IMR-90 (cell line): ENCODE measurements around the gene IL1RAPL1. TPM values are rescaled to one million over a fixed set of nuclear protein-coding genes. Genes with fewer than 3 reads are reported as not detected.

ENCODE experiments used
- ATAC-seq: fragments of 200-7000 bp; cut with Tn5 transposase; 2 replicates; pipeline ENCODE4 v1.9.1; 2020; ENCODE audit warnings: low read depth, mild to moderate bottlenecking, moderate library complexity
- BruUV-seq: library from RNA; stranded (reverse); fragments of 400-500 nt; replicated peaks from 2 replicates; lab custom pipeline; 2021; lab: Mats Ljungman, UMichigan
- CTCF ChIA-PET: fragments of 300-600 bp; formaldehyde crosslinking; extraction: SDS; loops from one replicate; lab custom pipeline; 2021; ENCODE audit warnings: antibody characterized with exemption; lab: Yijun Ruan, JAX
- POLR2A ChIA-PET: fragments of 300-600 bp; sonication (Branson Sonifier 250); formaldehyde crosslinking; loops from one replicate; lab custom pipeline; 2022; ENCODE audit warnings: antibody characterized with exemption; ENCODE audit not compliant: unreplicated experiment; lab: Charles Lee
- DNase-seq: peaks from one replicate; pipeline ENCODE4 v3.0.0; 2013
- H2AFZ ChIP-seq: replicated peaks from 2 replicates; pipeline ENCODE3; 2013; ENCODE audit warnings: low read length, mild to moderate bottlenecking; ENCODE audit not compliant: poor library complexity
- H2AK5ac ChIP-seq: 2 replicates; pipeline ENCODE4 v1.6.1; 2013; ENCODE audit warnings: low read depth, low read length, inconsistent platforms
- H2AK9ac ChIP-seq: replicated peaks from 2 replicates; pipeline ENCODE3; 2013; ENCODE audit warnings: mild to moderate bottlenecking, low read depth, low read length, moderate library complexity; ENCODE audit not compliant: poor library complexity
- H2BK120ac ChIP-seq: 2 replicates; pipeline ENCODE4 v1.6.1; 2013; ENCODE audit warnings: low read depth, low read length, inconsistent platforms
- H2BK15ac ChIP-seq: 3 replicates; pipeline ENCODE4 v1.6.1; 2013; ENCODE audit warnings: low read depth, low read length, inconsistent platforms
- H2BK20ac ChIP-seq: 2 replicates; pipeline ENCODE4 v1.6.1; 2013; ENCODE audit warnings: low read depth, mild to moderate bottlenecking, inconsistent platforms, low read length, moderate library complexity
- H2BK5ac ChIP-seq: 2 replicates; pipeline ENCODE4 v1.6.1; 2013; ENCODE audit warnings: mild to moderate bottlenecking, low read depth, low read length, inconsistent platforms; ENCODE audit not compliant: poor library complexity, severe bottlenecking
- H3K14ac ChIP-seq: replicated peaks from 2 replicates; pipeline ENCODE4 v1.6.1; 2013; ENCODE audit warnings: low read depth, low read length, inconsistent platforms
- H3K18ac ChIP-seq: 2 replicates; pipeline ENCODE4 v1.6.1; 2013; ENCODE audit warnings: low read depth, low read length, control low read depth
- H3K23ac ChIP-seq: 2 replicates; pipeline ENCODE4 v1.6.1; 2013; ENCODE audit warnings: low read depth, low read length, inconsistent platforms
- H3K27ac ChIP-seq: 2 replicates; pipeline ENCODE4 v1.5.1; 2013; ENCODE audit warnings: mild to moderate bottlenecking, control low read depth, low read length; ENCODE audit not compliant: insufficient read depth
- H3K27me3 ChIP-seq: 2 replicates; pipeline ENCODE4 v1.6.1; 2013; ENCODE audit warnings: low read length; ENCODE audit not compliant: control insufficient read depth, insufficient read depth
- H3K36me3 ChIP-seq: 2 replicates; pipeline ENCODE4 v1.6.1; 2013; ENCODE audit warnings: low read length, mixed read lengths; ENCODE audit not compliant: control insufficient read depth, insufficient read depth
- H3K4ac ChIP-seq: 2 replicates; pipeline ENCODE4 v1.6.1; 2013; ENCODE audit warnings: low read depth, low read length, inconsistent platforms
- H3K4me1 ChIP-seq: 2 replicates; pipeline ENCODE4 v1.6.1; 2013; ENCODE audit warnings: low read length, mixed read lengths; ENCODE audit not compliant: control insufficient read depth, insufficient read depth
- H3K4me2 ChIP-seq: 2 replicates; pipeline ENCODE4 v1.6.1; 2013; ENCODE audit warnings: low read depth, mild to moderate bottlenecking, control low read depth, low read length, moderate library complexity
- H3K4me3 ChIP-seq: 2 replicates; pipeline ENCODE4 v1.5.1; 2013; ENCODE audit warnings: low read depth, mild to moderate bottlenecking, control low read depth, low read length, moderate library complexity; ENCODE audit not compliant: insufficient read depth
- H3K56ac ChIP-seq: 2 replicates; pipeline ENCODE4 v1.6.1; 2013; ENCODE audit warnings: low read length, inconsistent platforms; ENCODE audit not compliant: insufficient read depth; ENCODE audit errors: extremely low read depth
- H3K79me1 ChIP-seq, 2 experiments: 2 replicates each; pipeline ENCODE4 v1.6.1; 2013; ENCODE audit warnings: low read length in 2 of 2, inconsistent platforms in 1 of 2, low read depth in 1 of 2
- H3K9ac ChIP-seq: 2 replicates; pipeline ENCODE4 v1.6.1; 2013; ENCODE audit warnings: low read depth, low read length, control low read depth
- H3K9me1 ChIP-seq: 2 replicates; pipeline ENCODE4 v1.6.1; 2013; ENCODE audit warnings: low read length, inconsistent platforms; ENCODE audit not compliant: insufficient read depth
- H3K9me3 ChIP-seq: 2 replicates; pipeline ENCODE4 v1.6.1; 2013; ENCODE audit warnings: low read length; ENCODE audit not compliant: control insufficient read depth, insufficient read depth
- H4K20me1 ChIP-seq: 2 replicates; pipeline ENCODE4 v1.6.1; 2013; ENCODE audit warnings: low read length, inconsistent platforms; ENCODE audit not compliant: insufficient read depth
- H4K5ac ChIP-seq: 2 replicates; pipeline ENCODE4 v1.6.1; 2013; ENCODE audit warnings: mild to moderate bottlenecking, low read depth, low read length, control low read depth
- H4K8ac ChIP-seq, 2 experiments: 2 replicates each; pipeline ENCODE4 v1.6.1; 2013; ENCODE audit warnings: low read depth in 2 of 2, low read length in 2 of 2, control low read depth in 1 of 2, inconsistent platforms in 1 of 2
- H4K91ac ChIP-seq: 2 replicates; pipeline ENCODE4 v1.6.1; 2013; ENCODE audit warnings: low read depth, low read length, inconsistent platforms; ENCODE audit not compliant: insufficient read depth
- BHLHE40 ChIP-seq: fragments of 150-350 bp; IDR thresholded peaks from 2 replicates; pipeline ENCODE4 v1.6.1; 2016; ENCODE audit warnings: mild to moderate bottlenecking, low read depth, low read length
- CEBPB ChIP-seq: IDR thresholded peaks from 2 replicates; pipeline ENCODE4 v1.6.1; 2012; ENCODE audit warnings: low read depth, low read length, improper control_type of control experiment
- MAFK ChIP-seq: IDR thresholded peaks from 2 replicates; pipeline ENCODE4 v1.6.1; 2012; ENCODE audit warnings: low read depth, low read length, improper control_type of control experiment
- POLR2A ChIP-seq: IDR thresholded peaks from 2 replicates; pipeline ENCODE4 v1.6.1; 2012; ENCODE audit warnings: mild to moderate bottlenecking, low read depth, low read length
- RAD21 ChIP-seq: IDR thresholded peaks from 2 replicates; pipeline ENCODE4 v1.6.1; 2012; ENCODE audit warnings: low read length, improper control_type of control experiment
- WGBS, 2 experiments: methylation state at CpG; one replicate each; pipeline versions ENCODE4 v1.1.5 to v1.1.7; 2013; ENCODE audit warnings: missing lambda C conversion rate in 2 of 2; ENCODE audit not compliant: insufficient read length in 1 of 2; ENCODE audit errors: extremely low coverage in 2 of 2; 5-methylcytosine and 5-hydroxymethylcytosine counted together
- dilution Hi-C: fragments of 300-500 bp; cut with HindIII; formaldehyde crosslinking; loops from one replicate; pipeline ENCODE4 v1.14.3; 2018; ENCODE audit warnings: low sequenced_read_pairs; ENCODE audit not compliant: unreplicated experiment
- in situ Hi-C: fragments of 300-500 bp; cut with MboI; formaldehyde crosslinking; loops from 3 replicates; pipeline ENCODE4 v1.14.3; 2019; ENCODE audit warnings: low sequenced_read_pairs, inconsistent platforms, mixed read lengths
- intact Hi-C: fragments of 100-400 bp; cut with micrococcal nuclease; formaldehyde crosslinking; loops from 2 replicates; pipeline ENCODE4 v1.10.0; 2022
- polyA plus RNA-seq, 3 experiments: library from polyadenylated mRNA; depleted of rRNA; stranded (reverse); fragments of >200 nt; gene quantifications; 2 replicates each; pipeline ENCODE4 v1.2.3, GENCODE V29; 2012; ENCODE audit warnings: low replicate concordance in 1 of 3
- total RNA-seq: library from RNA; depleted of rRNA; stranded (reverse); fragments of >200 nt; gene quantifications from 2 replicates; pipeline ENCODE4 v1.2.3, GENCODE V29; 2012
- TF ChIP-seq, protein P1 (sequence below): fragments of 150-350 bp; IDR thresholded peaks from 2 replicates; pipeline ENCODE4 v1.6.1; 2017; ENCODE audit warnings: mild to moderate bottlenecking, antibody characterized with exemption, low read length, low read depth

Gene IL1RAPL1
- total and polyA plus RNA-seq, 2 of the 4 experiments (the other 2 are of a cell fraction): 1.5 to 9.0 TPM

- BruUV-seq: no TSS peak
- Histone ChIP-seq H3K4me1 (no peaks in the 10 kb centered on the region), H3K9me1 (no peaks in the 10 kb centered on the region), H3K9ac (no peak overlapping the region), H3K27me3 (no peaks in the 10 kb centered on the region), H2BK120ac (no peak overlapping the region), H4K8ac (no peak overlapping the region), H2BK20ac (no peak overlapping the region), H3K79me1 (no peaks in the 10 kb centered on the region), H2BK5ac (no peak overlapping the region), H3K18ac (no peak overlapping the region), H2AK9ac (no peak overlapping the region), H3K36me3 (no peaks in the 10 kb centered on the region), H2BK15ac (no peak overlapping the region), H3K4me2 (no peak overlapping the region), H4K20me1 (no peaks in the 10 kb centered on the region), H3K56ac (no peak overlapping the region), H4K91ac (no peak overlapping the region), H2AFZ (no peak overlapping the region), H3K27ac (no peak overlapping the region), H4K5ac (no peak overlapping the region), H3K23ac (no peak overlapping the region), H3K14ac (no peak overlapping the region), H3K9me3 (no peaks in the 10 kb centered on the region), H3K4ac (no peak overlapping the region), H2AK5ac (no peak overlapping the region), H3K4me3 (no peak overlapping the region)
- TF ChIP-seq BHLHE40: no peak
- TF ChIP-seq, protein P1, sequence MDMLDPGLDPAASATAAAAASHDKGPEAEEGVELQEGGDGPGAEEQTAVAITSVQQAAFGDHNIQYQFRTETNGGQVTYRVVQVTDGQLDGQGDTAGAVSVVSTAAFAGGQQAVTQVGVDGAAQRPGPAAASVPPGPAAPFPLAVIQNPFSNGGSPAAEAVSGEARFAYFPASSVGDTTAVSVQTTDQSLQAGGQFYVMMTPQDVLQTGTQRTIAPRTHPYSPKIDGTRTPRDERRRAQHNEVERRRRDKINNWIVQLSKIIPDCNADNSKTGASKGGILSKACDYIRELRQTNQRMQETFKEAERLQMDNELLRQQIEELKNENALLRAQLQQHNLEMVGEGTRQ: no peak
- peak; percentile 60 for TF ChIP-seq CEBPB
- TF ChIP-seq MAFK: no peak
- no peak for TF ChIP-seq RAD21
- no peak for TF ChIP-seq POLR2A
- dilution Hi-C loops (no loop called here), in situ Hi-C loops (no loop called here), intact Hi-C loops (no loop called here)
- 58% methylated on average over 3 of the region's 6 CpGs; no CpG with 5 or more reads in 1 of the 2 experiments for WGBS, 2 experiments
- ChIA-PET POLR2A (no interaction called here), CTCF (no interaction called here)
- no peak for DNase-seq
- ATAC-seq: no peak
Observed at GRCh38 chrX:29913647-29914046, 1326.4 kb downstream of the IL1RAPL1 start.
